BE2C (cell line): Measurements from ENCODE around the gene RELA.

Experiments used
- DNase-seq: peaks from one replicate; pipeline ENCODE4 v3.0.0-alpha.2; 2020
- H3K27me3 ChIP-seq: fragments of 250-450 bp; sonication (Bioruptor Pico); 2 replicates; pipeline ENCODE4 v1.5.1; 2020; ENCODE audit warnings: mild to moderate bottlenecking
- H3K36me3 ChIP-seq: fragments of 250-450 bp; sonication (Bioruptor Pico); 2 replicates; pipeline ENCODE4 v1.5.1; 2020; ENCODE audit warnings: mild to moderate bottlenecking
- H3K4me1 ChIP-seq: fragments of 250-450 bp; sonication (Bioruptor Pico); 2 replicates; pipeline ENCODE4 v1.5.1; 2020
- H3K4me3 ChIP-seq: 2 replicates; pipeline ENCODE4 v1.5.1; 2011; ENCODE audit warnings: low read depth, low read length
- H3K9me3 ChIP-seq: fragments of 250-450 bp; sonication (Bioruptor Pico); 2 replicates; pipeline ENCODE4 v1.5.1; 2020
- TF ChIP-seq, protein P1 (sequence below): IDR thresholded peaks from 2 replicates; pipeline ENCODE4 v1.5.1; 2012; ENCODE audit warnings: mild to moderate bottlenecking, low read depth, low read length

RELA gene

DNA sequence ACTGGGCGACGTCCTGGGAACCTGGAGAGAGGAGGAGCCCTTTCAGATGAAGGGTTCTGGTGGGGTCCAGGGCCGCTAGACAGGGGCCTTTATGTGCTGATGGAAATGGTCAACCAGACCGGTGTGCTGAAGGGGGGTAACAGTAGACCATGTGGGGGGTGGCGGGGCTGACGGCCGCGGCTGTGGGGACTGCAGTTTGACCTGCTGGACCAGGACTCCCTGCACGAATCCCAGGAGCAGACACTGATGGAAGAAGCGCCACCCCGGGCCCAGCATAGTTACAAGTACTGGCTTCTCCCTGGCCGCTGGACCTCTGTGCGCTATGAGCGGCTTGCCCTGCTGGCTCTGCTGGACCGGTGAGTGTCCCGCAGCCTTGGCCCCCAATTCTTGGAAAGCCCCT is 40.7 kb downstream of the RELA start:
- no peaks in the 10 kb centered on the region for H3K27me3 ChIP-seq
- no peak overlapping the region for H3K4me3 ChIP-seq
- no peak for DNase-seq
- no peaks in the 10 kb centered on the region for H3K9me3 ChIP-seq
- no peaks in the 10 kb centered on the region for H3K4me1 ChIP-seq
- H3K36me3 ChIP-seq = no peaks in the 10 kb centered on the region; the same call in none of the 2 replicates
- TF ChIP-seq, protein P1, sequence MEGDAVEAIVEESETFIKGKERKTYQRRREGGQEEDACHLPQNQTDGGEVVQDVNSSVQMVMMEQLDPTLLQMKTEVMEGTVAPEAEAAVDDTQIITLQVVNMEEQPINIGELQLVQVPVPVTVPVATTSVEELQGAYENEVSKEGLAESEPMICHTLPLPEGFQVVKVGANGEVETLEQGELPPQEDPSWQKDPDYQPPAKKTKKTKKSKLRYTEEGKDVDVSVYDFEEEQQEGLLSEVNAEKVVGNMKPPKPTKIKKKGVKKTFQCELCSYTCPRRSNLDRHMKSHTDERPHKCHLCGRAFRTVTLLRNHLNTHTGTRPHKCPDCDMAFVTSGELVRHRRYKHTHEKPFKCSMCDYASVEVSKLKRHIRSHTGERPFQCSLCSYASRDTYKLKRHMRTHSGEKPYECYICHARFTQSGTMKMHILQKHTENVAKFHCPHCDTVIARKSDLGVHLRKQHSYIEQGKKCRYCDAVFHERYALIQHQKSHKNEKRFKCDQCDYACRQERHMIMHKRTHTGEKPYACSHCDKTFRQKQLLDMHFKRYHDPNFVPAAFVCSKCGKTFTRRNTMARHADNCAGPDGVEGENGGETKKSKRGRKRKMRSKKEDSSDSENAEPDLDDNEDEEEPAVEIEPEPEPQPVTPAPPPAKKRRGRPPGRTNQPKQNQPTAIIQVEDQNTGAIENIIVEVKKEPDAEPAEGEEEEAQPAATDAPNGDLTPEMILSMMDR = no peak

DNA sequence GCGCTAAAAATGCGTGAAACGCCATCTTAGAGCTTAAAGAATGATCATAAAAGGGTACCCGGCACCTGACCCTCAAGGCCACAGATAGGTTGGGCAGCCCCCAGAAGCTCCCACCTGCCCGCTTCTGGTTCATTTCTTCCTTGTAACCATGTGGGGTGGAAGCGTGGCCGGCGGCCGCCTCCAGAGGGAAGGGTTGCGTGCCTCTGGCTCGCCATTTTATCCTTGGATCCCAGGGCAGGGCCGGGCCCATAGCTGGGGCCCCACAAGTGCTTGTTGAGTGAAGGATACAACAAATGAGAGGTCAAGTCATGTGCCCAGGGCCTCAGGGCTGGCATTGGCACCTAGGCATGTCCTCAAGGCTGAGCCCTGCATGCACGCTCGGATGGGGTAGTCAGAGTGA is 41.3 kb downstream of the RELA start:
- no peaks in the 10 kb centered on the region; the same call in none of the 2 replicates for H3K36me3 ChIP-seq
- H3K4me1 ChIP-seq = no peaks in the 10 kb centered on the region
- no peaks in the 10 kb centered on the region for H3K9me3 ChIP-seq
- TF ChIP-seq, protein P1 = no peak
- DNase-seq = no peak
- H3K4me3 ChIP-seq = no peak overlapping the region
- no peaks in the 10 kb centered on the region for H3K27me3 ChIP-seq

DNA sequence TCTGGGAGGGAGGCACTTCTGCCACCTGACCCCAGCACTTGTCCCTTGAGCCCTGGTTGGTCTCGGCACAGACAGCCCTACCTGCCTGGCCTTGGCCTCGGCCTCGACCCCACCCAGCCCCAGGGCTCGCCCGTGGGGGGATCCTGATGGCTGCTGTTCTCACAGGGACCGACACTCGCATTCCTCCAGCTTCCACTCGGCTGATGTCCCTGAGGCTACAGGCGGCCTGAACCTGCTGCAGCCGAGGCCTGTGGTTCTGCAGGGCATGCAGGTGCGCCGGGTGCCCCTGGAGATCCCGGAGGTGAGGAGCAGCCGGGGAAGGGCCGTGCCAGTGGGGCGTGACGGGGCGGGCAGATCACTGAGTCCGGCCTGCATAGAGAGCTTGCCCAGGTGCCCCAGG is 42.0 kb downstream of the RELA start:
- no peak for DNase-seq
- no peaks in the 10 kb centered on the region for H3K27me3 ChIP-seq
- no peaks in the 10 kb centered on the region; the same call in 1 of the 2 replicates for H3K36me3 ChIP-seq
- no peak overlapping the region for H3K4me3 ChIP-seq
- H3K9me3 ChIP-seq = no peaks in the 10 kb centered on the region
- TF ChIP-seq, protein P1 = no peak
- no peaks in the 10 kb centered on the region for H3K4me1 ChIP-seq

DNA sequence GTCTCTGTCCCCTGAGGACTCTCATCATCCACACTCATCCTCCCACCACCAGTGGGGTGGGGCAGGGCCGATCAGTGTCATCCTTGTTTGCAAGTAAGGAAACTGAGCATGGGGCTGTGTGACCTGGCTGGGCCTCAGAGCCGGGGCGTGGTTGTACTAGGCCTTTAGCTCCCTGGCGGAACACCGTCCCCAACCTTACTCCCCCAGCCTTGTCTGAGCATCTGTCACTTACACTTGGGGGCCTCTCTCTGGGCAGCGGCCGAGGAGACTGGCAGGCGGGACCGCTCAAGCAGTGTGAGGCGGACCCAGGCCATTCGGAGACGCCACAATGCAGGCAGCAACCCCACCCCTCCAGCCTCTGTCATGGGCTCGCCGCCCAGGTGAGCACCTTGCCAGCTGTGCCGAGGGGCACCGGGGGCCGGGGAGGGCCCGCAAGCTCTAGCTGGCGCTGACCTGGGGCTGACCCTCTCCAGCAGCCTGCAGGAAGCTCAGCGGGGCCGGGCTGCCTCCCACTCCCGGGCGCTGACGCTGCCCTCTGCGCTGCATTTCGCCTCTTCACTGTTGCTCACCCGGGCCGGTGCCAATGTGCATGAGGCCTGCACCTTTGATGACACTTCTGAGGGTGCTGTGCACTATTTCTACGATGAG is 43.3 kb downstream of the RELA start:
- Histone ChIP-seq H3K4me3 (no peak overlapping the region), H3K9me3 (no peaks in the 10 kb centered on the region), H3K4me1 (no peaks in the 10 kb centered on the region), H3K36me3 (no peaks in the 10 kb centered on the region; the same call in 1 of the 2 replicates), H3K27me3 (no peaks in the 10 kb centered on the region)
- TF ChIP-seq, protein P1 = no peak
- DNase-seq = no peak

DNA sequence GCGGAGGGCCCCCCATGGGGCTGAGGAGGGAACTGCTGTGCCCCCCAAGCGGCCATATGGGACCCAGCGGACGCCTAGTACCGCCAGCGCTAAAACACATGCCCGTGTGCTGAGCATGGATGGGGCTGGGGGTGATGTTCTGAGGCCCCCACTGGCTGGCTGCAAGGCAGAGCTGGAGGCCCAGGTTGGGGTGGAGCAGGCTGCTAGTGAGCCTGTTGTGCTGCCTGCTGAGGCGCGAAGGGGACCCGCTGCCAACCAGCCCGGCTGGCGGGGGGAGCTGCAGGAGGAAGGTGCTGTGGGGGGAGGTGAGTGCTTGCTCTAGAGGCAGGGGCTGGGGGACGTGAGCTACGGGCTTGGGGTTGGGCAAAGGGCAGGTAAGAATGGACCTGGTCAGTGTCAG is 44.0 kb downstream of the RELA start:
- Histone ChIP-seq H3K27me3 (no peaks in the 10 kb centered on the region), H3K9me3 (no peaks in the 10 kb centered on the region), H3K4me1 (no peaks in the 10 kb centered on the region), H3K36me3 (no peaks in the 10 kb centered on the region; the same call in 1 of the 2 replicates), H3K4me3 (no peak overlapping the region)
- TF ChIP-seq, protein P1 = no peak
- DNase-seq = no peak

DNA sequence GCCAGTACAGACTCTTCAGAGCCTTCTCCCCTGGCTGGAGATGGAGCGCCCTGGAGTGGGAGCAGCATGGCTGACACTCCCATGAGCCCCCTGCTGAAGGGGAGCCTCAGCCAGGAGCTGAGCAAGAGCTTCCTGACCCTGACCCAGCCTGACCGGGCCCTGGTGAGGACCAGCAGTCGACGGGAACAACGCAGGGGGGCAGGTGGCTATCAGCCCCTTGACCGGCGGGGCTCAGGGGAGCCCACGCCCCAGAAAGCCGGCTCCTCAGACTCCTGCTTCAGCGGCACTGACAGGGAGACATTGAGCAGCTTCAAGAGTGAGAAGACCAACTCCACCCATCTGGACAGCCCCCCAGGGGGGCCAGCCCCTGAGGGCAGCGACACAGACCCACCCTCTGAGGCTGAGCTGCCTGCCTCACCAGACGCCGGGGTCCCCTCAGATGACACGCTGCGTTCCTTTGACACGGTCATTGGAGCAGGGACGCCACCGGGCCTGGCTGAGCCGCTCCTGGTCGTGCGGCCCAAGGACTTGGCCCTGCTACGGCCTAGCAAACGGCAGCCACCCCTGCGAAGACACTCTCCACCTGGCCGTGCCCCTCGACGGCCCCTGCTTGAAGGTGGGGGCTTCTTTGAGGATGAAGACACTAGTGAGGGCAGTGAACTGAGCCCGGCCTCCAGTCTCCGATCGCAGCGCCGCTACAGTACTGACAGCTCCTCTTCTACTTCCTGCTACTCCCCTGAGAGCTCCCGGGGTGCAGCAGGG is 44.5 kb downstream of the RELA start:
- no peaks in the 10 kb centered on the region; the same call in 1 of the 2 replicates for H3K36me3 ChIP-seq

More for the DNA sequence above, 44.5 kb downstream of the RELA start:
- Histone ChIP-seq H3K4me1 (no peaks in the 10 kb centered on the region), H3K27me3 (no peaks in the 10 kb centered on the region), H3K4me3 (no peak overlapping the region), H3K9me3 (no peaks in the 10 kb centered on the region)
- TF ChIP-seq, protein P1 = no peak
- no peak for DNase-seq
